ENCODE data around the gene KRTAP12-4.

DNA sequence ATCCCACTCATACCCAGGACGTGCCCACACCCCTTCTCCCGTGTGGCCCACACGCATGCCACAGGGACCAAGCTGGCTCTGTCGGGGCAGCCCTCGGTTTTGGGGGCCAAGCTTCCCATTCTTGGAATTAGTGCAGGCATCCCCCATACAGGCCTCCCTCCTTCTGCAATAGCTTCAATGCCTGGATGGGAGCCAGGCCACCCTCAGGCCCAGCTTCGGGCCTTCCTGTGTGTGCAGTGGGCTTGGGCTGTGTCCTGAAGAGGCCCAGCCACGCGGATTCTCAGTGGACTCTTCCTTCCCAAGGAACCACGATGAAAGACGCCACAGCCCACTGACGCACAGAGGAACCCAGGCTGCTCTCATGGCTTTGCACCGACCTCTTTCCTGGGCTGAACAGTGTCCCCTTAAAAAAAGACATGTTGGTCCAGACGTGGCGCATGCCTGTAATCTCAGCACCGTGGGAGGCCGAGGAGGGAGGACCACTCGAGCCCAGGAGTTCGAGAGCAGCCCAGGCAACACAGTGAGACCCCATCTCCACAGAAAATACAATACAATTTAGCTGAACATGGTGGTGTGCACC lies 4.8 kb downstream of the KRTAP12-4 start:
- no peak for TF ChIP-seq EZH2 (IDR thresholded peaks at IDR 0.05; ENCODE audit: insufficient read depth, low read length)
- no peak for TF ChIP-seq CTCF (IDR thresholded peaks at IDR 0.05; ENCODE audit: insufficient read depth, low read depth, low read length)
